ENCODE measurements around the gene OR4K2. TPM values are rescaled to one million over a fixed set of nuclear protein-coding genes. Genes with fewer than 3 reads are reported as not detected.

OR4K2 gene
- total RNA-seq, 1 experiment from 2014 or later = not detected

- Histone ChIP-seq H3K4me1 (replicated peaks; ENCODE audit: insufficient read depth) (no peaks in the 10 kb centered on the region), H2AFZ (no peak within 1 kb of the TSS), H3K9me3 (ENCODE audit: insufficient read depth, low read depth) (no peaks in the 10 kb centered on the region), H3K79me2 (ENCODE audit: low read depth) (no peaks in the 10 kb centered on the region), H4K20me1 (ENCODE audit: insufficient read depth) (no peaks in the 10 kb centered on the region), H3K4me2 (no peak within 1 kb of the TSS), H3K9me2 (ENCODE audit: insufficient read depth) (no peaks in the 10 kb centered on the region), H3K36me3 (ENCODE audit: low read depth) (no peaks in the 10 kb centered on the region), H3K4me3 (no peak within 1 kb of the TSS), H3K27me3 (ENCODE audit: insufficient read depth, low read depth) (no peaks in the 10 kb centered on the region), H3K27ac (no peak within 1 kb of the TSS), H3F3A (ENCODE audit: insufficient read depth, low read depth) (no peaks in the 10 kb centered on the region)
- ChIA-PET POLR2A (ENCODE audit: unreplicated experiment) (no interaction called here), CTCF (no interaction called here)
- BruUV-seq (replicated peaks) = no TSS peak
- TF ChIP-seq EZH2 (IDR thresholded peaks at IDR 0.05; ENCODE audit: low read depth) = no peak
- TF ChIP-seq, protein P1, sequence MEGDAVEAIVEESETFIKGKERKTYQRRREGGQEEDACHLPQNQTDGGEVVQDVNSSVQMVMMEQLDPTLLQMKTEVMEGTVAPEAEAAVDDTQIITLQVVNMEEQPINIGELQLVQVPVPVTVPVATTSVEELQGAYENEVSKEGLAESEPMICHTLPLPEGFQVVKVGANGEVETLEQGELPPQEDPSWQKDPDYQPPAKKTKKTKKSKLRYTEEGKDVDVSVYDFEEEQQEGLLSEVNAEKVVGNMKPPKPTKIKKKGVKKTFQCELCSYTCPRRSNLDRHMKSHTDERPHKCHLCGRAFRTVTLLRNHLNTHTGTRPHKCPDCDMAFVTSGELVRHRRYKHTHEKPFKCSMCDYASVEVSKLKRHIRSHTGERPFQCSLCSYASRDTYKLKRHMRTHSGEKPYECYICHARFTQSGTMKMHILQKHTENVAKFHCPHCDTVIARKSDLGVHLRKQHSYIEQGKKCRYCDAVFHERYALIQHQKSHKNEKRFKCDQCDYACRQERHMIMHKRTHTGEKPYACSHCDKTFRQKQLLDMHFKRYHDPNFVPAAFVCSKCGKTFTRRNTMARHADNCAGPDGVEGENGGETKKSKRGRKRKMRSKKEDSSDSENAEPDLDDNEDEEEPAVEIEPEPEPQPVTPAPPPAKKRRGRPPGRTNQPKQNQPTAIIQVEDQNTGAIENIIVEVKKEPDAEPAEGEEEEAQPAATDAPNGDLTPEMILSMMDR (conservative IDR thresholded peaks at IDR 0.05) = no peak
- DNase-seq = no peak
- intact Hi-C loops (cut with micrococcal nuclease; ENCODE audit: unreplicated experiment) = no loop called here
These were observed 45.2 kb downstream of the OR4K2 start, which contains the start of gene OR4K5 for GRCh38 chr14:19920021-19920657. TSS of gene OR4K5 (plus strand) at chr14:19920607. CDS start at chr14:19920607, 0 bp downstream.

GRCh38 chr14:19930617-19931016 is 55.7 kb downstream of the OR4K2 start, which contains the start of gene OR4K1:
TSS of gene OR4K1 (plus strand) at chr14:19930917. CDS start at chr14:19935667, 4,750 bp downstream.
- no peaks in the 10 kb centered on the region for H3F3A ChIP-seq (ENCODE audit: insufficient read depth, low read depth)
- H3K79me2 ChIP-seq (ENCODE audit: low read depth) = no peaks in the 10 kb centered on the region
- H3K4me3 ChIP-seq = no peak within 1 kb of the TSS
- TF ChIP-seq, protein P1 (conservative IDR thresholded peaks at IDR 0.05) = no peak
- TF ChIP-seq EZH2 (IDR thresholded peaks at IDR 0.05; ENCODE audit: low read depth) = no peak
- no peaks in the 10 kb centered on the region for H3K4me1 ChIP-seq (replicated peaks; ENCODE audit: insufficient read depth)
- intact Hi-C loops (cut with micrococcal nuclease; ENCODE audit: unreplicated experiment) = no loop called here
- H3K4me2 ChIP-seq = no peak within 1 kb of the TSS
- H3K9me2 ChIP-seq (ENCODE audit: insufficient read depth) = no peaks in the 10 kb centered on the region
- no peak within 1 kb of the TSS for H2AFZ ChIP-seq
- no peak for DNase-seq
- BruUV-seq (replicated peaks) = no TSS peak
- H3K27ac ChIP-seq = no peak within 1 kb of the TSS
- no peaks in the 10 kb centered on the region for H3K27me3 ChIP-seq (ENCODE audit: insufficient read depth, low read depth)
- H3K36me3 ChIP-seq (ENCODE audit: low read depth) = no peaks in the 10 kb centered on the region
- H4K20me1 ChIP-seq (ENCODE audit: insufficient read depth) = no peaks in the 10 kb centered on the region
- ChIA-PET CTCF (no interaction called here), POLR2A (ENCODE audit: unreplicated experiment) (no interaction called here)
- no peaks in the 10 kb centered on the region for H3K9me3 ChIP-seq (ENCODE audit: insufficient read depth, low read depth)

Other genes starting within 250 kb of the OR4K2 start
- not detected in 2 replicates for gene OR11H2, start 161.3 kb upstream of the OR4K2 start, total RNA-seq (2021)
- not detected in 2 replicates for gene OR4Q3, start 131.6 kb upstream of the OR4K2 start, total RNA-seq (2021)
- gene OR4M1, start 101.6 kb upstream of the OR4K2 start, total RNA-seq (2021) = not detected in 2 replicates
- not detected in 2 replicates for gene OR4N2, start 71.4 kb upstream of the OR4K2 start, total RNA-seq (2021)
- not detected in 2 replicates for gene OR4K5, start 45.5 kb downstream of the OR4K2 start, total RNA-seq (2021)
- gene OR4K1, start 55.8 kb downstream of the OR4K2 start, total RNA-seq (2021) = not detected in 2 replicates
- not detected in 2 replicates for gene OR4K15, start 100.4 kb downstream of the OR4K2 start, total RNA-seq (2021)
- not detected in 2 replicates for gene OR4Q2, start 127.0 kb downstream of the OR4K2 start, total RNA-seq (2021)
- gene OR4K14, start 144.2 kb downstream of the OR4K2 start, total RNA-seq (2021) = not detected in 2 replicates
- gene OR4K13, start 160.9 kb downstream of the OR4K2 start, total RNA-seq (2021) = not detected in 2 replicates
- not detected in 2 replicates for gene OR4L1, start 184.9 kb downstream of the OR4K2 start, total RNA-seq (2021)
- not detected in 2 replicates for gene OR4K17, start 235.6 kb downstream of the OR4K2 start, total RNA-seq (2021)